ENCODE results near the gene GALNT9.

Gene GALNT9

GRCh38 chr12:132171968-132172521 is 157.3 kb downstream of the GALNT9 start:
- H2AFZ ChIP-seq (ENCODE audit: low read depth, low read length), result no peak overlapping the region
- H3K79me2 ChIP-seq (ENCODE audit: low read length), result no peaks in the 10 kb centered on the region
- no peak overlapping the region for H3K4me2 ChIP-seq (ENCODE audit: low read length)
- H3K36me3 ChIP-seq (replicated peaks; ENCODE audit: low read depth, low read length), result no peaks in the 10 kb centered on the region
- TF ChIP-seq CTCF (IDR thresholded peaks at IDR 0.05; ENCODE audit: low read depth, low read length) (no peak), EZH2phosphoT487 (IDR thresholded peaks at IDR 0.05; ENCODE audit: low read depth) (no peak)
- no peak overlapping the region for H3K27ac ChIP-seq (ENCODE audit: low read length)
- H3K9ac ChIP-seq (ENCODE audit: low read length), result no peak overlapping the region
- H3K27me3 ChIP-seq (ENCODE audit: low read depth, low read length), result no peaks in the 10 kb centered on the region
- H3K4me1 ChIP-seq (ENCODE audit: low read length), result peaks cover 2% of the 10 kb centered on the region; the same call in 1 of the 2 replicates
- no peaks in the 10 kb centered on the region for H3K9me3 ChIP-seq (ENCODE audit: insufficient read depth, low read length)
- H4K20me1 ChIP-seq (ENCODE audit: insufficient read depth, low read length), result no peaks in the 10 kb centered on the region
- H3K4me3 ChIP-seq (ENCODE audit: low read length), result no peak overlapping the region

DNA sequence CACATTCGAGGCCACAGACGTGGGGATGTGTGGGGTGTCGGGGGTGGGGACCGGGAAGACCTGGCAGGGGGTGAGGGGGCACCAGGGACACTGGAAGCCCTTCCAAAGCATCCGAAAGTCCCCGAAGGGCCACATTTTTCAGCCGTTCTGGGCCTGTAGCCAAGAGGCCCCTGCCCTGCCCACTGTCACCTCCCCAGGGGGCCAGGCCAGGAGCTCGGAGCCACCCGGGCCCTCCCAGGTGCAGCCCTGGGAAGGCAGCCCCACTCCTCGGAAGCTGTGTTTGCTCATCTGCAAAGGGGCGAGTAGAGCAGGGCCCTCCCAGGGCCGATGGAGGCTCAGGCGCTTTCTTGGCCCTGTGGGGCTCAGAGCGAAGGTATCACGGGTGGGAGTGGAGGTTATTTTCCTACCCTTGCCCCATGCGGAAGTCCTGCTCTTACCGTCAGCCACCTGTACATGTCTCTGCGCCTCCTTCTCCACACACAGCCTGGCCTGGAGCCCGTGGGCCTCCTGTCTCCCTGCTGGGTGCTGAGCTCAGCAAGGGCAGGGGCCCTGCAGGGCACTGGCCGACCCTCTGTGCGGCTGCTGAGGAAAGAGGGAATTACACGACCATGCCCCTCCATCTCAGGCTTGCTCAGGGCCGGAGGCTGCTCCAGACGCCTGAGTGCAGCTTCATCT is 158.0 kb downstream of the GALNT9 start:
- Histone ChIP-seq H3K4me2 (ENCODE audit: low read length) (no peak overlapping the region), H3K9me3 (ENCODE audit: insufficient read depth, low read length) (no peaks in the 10 kb centered on the region), H4K20me1 (ENCODE audit: insufficient read depth, low read length) (no peaks in the 10 kb centered on the region), H3K4me3 (ENCODE audit: low read length) (no peak overlapping the region), H3K27me3 (ENCODE audit: low read depth, low read length) (no peaks in the 10 kb centered on the region), H3K4me1 (ENCODE audit: low read length) (peaks cover 2% of the 10 kb centered on the region; the same call in 1 of the 2 replicates), H3K27ac (ENCODE audit: low read length) (no peak overlapping the region), H3K36me3 (replicated peaks; ENCODE audit: low read depth, low read length) (no peaks in the 10 kb centered on the region), H2AFZ (ENCODE audit: low read depth, low read length) (no peak overlapping the region), H3K79me2 (ENCODE audit: low read length) (no peaks in the 10 kb centered on the region), H3K9ac (ENCODE audit: low read length) (no peak overlapping the region)
- TF ChIP-seq EZH2phosphoT487 (IDR thresholded peaks at IDR 0.05; ENCODE audit: low read depth) (no peak), CTCF (IDR thresholded peaks at IDR 0.05; ENCODE audit: low read depth, low read length) (no peak)

GRCh38 chr12:132170637-132171292 is 158.6 kb downstream of the GALNT9 start:
- Histone ChIP-seq H3K27me3 (ENCODE audit: low read depth, low read length) (no peaks in the 10 kb centered on the region), H3K27ac (ENCODE audit: low read length) (no peak overlapping the region), H3K4me1 (ENCODE audit: low read length) (peaks cover 2% of the 10 kb centered on the region; the same call in 1 of the 2 replicates), H3K4me2 (ENCODE audit: low read length) (no peak overlapping the region), H3K36me3 (replicated peaks; ENCODE audit: low read depth, low read length) (no peaks in the 10 kb centered on the region), H3K4me3 (ENCODE audit: low read length) (no peak overlapping the region), H3K9me3 (ENCODE audit: insufficient read depth, low read length) (no peaks in the 10 kb centered on the region), H3K79me2 (ENCODE audit: low read length) (no peaks in the 10 kb centered on the region), H4K20me1 (ENCODE audit: insufficient read depth, low read length) (no peaks in the 10 kb centered on the region), H2AFZ (ENCODE audit: low read depth, low read length) (no peak overlapping the region), H3K9ac (ENCODE audit: low read length) (no peak overlapping the region)
- TF ChIP-seq CTCF (IDR thresholded peaks at IDR 0.05; ENCODE audit: low read depth, low read length), result no peak
- TF ChIP-seq EZH2phosphoT487 (IDR thresholded peaks at IDR 0.05; ENCODE audit: low read depth), result no peak

- H3K27me3 ChIP-seq (ENCODE audit: low read depth, low read length), result no peaks in the 10 kb centered on the region
- H3K4me1 ChIP-seq (ENCODE audit: low read length), result peaks cover 2% of the 10 kb centered on the region; the same call in 1 of the 2 replicates
- H3K27ac ChIP-seq (ENCODE audit: low read length), result no peak overlapping the region
- no peaks in the 10 kb centered on the region for H3K36me3 ChIP-seq (replicated peaks; ENCODE audit: low read depth, low read length)
- no peak for TF ChIP-seq EZH2phosphoT487 (IDR thresholded peaks at IDR 0.05; ENCODE audit: low read depth)
- TF ChIP-seq CTCF (IDR thresholded peaks at IDR 0.05; ENCODE audit: low read depth, low read length), result no peak
- no peak overlapping the region for H3K9ac ChIP-seq (ENCODE audit: low read length)
- no peak overlapping the region for H2AFZ ChIP-seq (ENCODE audit: low read depth, low read length)
- H3K4me2 ChIP-seq (ENCODE audit: low read length), result no peak overlapping the region
- no peaks in the 10 kb centered on the region for H3K79me2 ChIP-seq (ENCODE audit: low read length)
- H4K20me1 ChIP-seq (ENCODE audit: insufficient read depth, low read length), result no peaks in the 10 kb centered on the region
- no peaks in the 10 kb centered on the region for H3K9me3 ChIP-seq (ENCODE audit: insufficient read depth, low read length)
- no peak overlapping the region for H3K4me3 ChIP-seq (ENCODE audit: low read length)
These were observed 159.2 kb downstream of the GALNT9 start for GRCh38 chr12:132170094-132170636.

Measured in OCI-LY3 (cell line).